DMS 273 treated with DMSO at 0.1 percent for 48 hours (cell line): Measurements from ENCODE around the gene RIC8B.

Experiments used
- DNase-seq: peaks from one replicate; lab custom pipeline; 2025; lab: John Stamatoyannopoulos, UW

The RIC8B gene

DNA sequence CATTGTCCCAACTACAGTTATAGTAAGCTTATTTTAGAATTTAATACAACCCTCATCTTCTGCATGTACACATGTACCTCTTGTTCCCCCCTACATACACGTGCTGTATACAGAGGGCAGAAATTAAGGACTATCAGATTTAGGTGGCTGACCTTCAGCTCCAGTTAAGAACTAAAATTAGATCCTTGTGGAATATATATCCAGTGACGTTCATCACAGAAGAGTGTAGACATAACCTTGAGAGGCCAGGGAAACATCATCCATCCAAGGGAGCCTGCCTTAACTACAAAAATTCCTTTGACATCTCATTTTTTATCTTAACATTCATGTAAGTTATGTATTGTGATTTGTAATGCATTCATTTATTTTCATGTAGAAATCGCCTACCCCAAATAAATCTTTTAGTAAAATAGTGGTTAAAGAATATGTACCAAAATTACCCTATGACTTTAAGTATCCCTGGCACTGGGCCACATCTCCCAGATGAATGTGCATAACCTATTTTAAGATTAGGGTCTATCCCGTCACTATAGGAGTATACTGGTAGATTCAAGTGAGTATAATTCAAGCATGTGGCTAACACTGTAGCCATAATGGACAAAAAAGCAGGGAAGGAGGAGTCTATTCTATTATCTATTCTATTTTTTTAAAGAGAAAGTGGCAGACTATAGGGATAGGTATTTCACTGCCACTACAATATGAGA is 27.5 kb downstream of the RIC8B start:
- DNase-seq = no peak

- no peak for DNase-seq
These were observed 30.2 kb downstream of the RIC8B start for GRCh38 chr12:106804668-106805067.

DNA sequence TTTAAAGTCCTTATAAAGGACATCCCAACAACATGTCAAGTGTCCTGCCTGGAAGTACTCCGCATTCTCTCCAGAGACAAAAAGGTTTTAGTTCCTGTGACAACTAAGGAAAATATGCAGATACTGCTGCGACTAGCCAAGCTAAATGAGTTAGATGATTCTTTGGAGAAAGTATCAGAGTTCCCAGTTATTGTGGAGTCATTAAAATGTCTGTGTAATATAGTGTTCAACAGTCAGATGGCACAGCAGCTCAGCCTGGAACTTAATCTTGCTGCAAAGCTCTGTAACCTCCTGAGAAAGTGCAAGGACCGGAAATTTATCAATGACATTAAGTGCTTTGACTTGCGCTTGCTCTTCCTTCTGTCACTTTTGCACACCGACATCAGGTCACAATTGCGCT is 40.2 kb downstream of the RIC8B start:
- DNase-seq = no peak

DNA sequence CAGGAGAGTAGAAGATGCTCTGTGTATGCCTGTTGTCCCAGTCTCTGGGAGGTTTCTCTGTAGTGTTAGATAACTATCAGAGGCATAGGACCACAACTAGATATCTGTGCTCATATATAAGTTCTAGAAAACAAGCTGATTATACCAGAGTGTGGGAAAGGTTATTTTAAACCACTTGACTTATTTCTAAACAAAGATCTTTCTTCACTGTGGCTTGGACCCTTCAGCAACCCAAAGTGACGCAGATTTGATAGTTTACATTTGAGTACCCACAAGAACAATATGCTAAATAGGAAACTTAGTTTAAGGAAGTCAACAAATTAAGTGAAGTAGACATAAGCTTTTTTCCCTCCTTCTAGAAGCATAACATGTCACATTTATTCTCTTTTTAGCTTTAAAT is 41.3 kb downstream of the RIC8B start:
- no peak for DNase-seq

- DNase-seq = no peak
These were observed 41.7 kb downstream of the RIC8B start for GRCh38 chr12:106816231-106816630.

DNA sequence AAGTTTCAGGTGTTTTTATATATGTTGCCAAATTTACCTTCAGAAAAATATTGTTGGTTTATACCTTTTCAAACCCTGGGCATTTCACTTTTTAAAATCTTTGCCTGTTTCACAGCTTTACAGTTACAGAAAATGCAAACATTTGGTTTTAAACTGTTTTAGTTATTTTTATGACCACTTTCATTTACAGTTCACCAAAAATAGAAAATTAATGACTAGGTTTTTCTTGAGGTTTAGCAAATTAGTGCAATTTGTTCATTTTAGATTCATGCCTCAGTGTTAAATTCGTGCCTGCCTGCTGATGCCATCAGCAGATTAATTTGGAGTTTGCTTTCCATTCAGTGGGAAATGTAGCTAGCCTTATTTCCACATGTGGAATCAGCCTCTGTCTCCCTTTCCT is 45.5 kb downstream of the RIC8B start:
- no peak for DNase-seq

DNA sequence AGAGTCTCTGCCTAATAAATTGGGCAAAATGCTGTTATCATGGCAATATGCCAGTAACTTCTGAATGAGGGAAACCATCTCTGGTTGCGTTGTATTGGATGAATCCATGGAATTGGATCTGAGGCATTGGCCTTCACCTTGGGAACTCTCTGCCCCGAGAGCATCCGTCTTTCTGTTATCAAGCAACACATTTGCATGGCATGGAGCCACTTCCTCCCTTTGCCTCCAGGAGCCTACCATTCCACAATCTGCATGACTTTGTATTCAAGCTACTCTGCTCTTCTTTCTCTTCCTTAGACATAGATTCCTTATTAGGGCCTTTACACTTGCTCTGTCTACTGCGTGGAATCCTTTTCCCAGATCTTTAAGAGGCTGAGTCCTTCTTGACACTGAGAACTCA is 57.2 kb downstream of the RIC8B start:
- no peak for DNase-seq

GRCh38 chr12:106837782-106838181 is 63.3 kb downstream of the RIC8B start:
- DNase-seq = no peak

GRCh38 chr12:106839333-106839732 is 64.9 kb downstream of the RIC8B start:
- no peak for DNase-seq

GRCh38 chr12:106840243-106840642 is 65.8 kb downstream of the RIC8B start:
- no peak for DNase-seq

GRCh38 chr12:106841510-106842302 is 67.2 kb downstream of the RIC8B start:
- no peak for DNase-seq

DNA sequence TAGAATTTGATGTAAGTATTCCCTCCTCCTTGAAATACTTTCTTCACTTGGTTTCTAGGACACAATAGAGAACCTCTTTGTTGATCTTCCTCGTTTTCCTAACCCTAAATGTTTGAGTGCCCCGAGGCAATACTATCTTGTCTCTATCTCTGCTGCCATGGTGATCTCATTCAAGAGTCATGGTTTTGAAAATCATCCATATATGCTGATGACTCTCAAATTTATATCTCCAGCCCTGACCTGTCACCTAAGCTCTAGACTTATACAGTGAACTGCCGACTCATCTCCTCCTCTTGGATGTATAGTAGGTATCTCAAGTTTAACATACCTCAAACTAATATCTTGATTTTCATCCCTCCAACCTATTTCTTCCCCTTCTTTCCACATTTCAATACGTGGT is 71.4 kb downstream of the RIC8B start:
- no peak for DNase-seq

GRCh38 chr12:106847861-106848260 is 73.4 kb downstream of the RIC8B start:
- DNase-seq = no peak

DNA sequence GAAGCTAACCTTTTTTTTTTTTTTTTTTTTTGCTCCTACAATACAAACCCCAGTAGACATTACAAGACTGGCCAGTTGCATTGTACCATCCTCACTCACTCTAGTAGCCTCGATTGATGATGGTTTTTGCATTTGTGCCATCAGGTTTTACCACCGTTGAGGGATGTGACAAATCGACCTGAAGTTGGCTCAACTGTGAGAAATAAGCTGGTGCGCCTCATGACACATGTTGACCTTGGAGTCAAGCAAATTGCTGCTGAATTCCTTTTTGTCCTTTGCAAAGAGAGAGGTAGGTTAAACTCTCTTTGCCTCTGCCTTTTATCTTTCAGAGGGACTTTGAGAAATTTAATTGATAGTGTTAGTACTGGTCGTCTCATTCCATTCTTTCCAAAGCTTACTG is 76.8 kb downstream of the RIC8B start:
- DNase-seq = no peak

- DNase-seq = no peak
These were observed 80.2 kb downstream of the RIC8B start for GRCh38 chr12:106854723-106855122.

DNA sequence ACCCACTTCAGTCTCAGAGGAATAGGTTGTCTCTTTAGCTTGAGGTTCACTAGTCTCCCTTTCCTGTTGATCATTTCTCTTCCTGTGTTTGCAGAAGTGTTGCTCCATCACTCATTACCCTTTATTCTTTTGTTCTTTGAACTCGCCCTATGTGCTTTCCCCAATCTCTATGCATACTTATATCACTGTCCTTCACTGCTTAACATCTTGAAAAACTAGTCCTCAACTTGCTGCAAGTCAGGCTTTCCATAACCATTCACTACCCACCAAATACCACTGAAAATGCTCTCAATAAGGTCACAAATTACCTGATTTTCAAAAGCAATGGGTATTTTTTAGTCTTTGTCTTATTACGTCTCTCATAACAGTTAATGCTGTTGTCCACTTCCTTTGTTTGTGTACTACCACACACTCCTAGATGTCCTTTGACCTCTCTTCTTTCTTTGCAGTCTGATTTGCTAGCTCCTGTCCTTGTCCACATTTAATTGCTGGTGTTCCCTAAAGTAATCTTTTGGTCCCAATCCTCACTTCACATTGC is 80.8 kb downstream of the RIC8B start:
- no peak for DNase-seq

- no peak for DNase-seq
These were observed 87.8 kb downstream of the RIC8B start for GRCh38 chr12:106861984-106862916.

- DNase-seq = no peak
These were observed 88.7 kb downstream of the RIC8B start for GRCh38 chr12:106863189-106863588.

DNA sequence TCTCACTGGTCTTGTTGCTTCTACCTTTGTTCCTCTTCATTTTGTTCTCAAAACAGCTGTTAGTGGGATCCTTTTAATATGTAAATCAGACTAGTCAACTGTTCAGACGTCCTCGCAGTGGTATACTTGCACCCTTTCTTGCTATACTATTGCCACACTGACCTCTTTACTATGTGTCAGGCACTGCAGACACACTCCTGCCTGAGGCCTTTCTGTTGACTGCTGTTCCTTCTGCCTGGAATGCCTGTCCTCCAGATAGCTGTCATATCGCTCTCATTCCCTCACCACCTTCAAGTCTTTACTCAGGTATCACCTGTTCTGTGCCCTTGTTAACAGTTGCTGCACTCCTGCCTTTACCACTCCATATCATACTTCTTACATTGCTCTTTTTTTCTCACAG is 91.2 kb downstream of the RIC8B start:
- no peak for DNase-seq

GRCh38 chr12:106866426-106867080 is 92.1 kb downstream of the RIC8B start:
- no peak for DNase-seq

DNA sequence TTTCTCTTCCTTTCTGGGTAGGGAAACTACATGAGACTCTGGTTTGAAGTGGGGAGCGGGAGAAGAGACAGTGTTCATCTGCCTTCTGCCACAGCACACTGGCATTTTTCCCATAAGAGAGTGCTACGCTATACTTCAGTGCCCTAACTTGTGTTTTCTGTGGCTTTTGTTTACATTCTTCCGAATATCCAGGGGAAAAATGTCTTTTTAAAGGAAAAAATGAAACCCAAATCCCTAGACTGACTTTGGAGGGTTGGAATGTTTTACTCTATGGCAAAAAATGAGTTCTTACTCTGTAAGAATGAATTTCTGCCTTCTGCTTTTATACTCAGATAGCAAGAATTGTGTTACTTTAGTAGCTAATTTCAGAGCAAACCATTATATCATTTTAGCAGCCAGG is 93.2 kb downstream of the RIC8B start:
- DNase-seq = no peak
